HG02870 (cell line): ENCODE data around the gene TMEM134.

Experiments
- ATAC-seq: cut with Tn5 transposase; IDR thresholded peaks from one replicate; pipeline ENCODE4 v1.9.1; 2021; ENCODE audit warnings: mild to moderate bottlenecking, moderate library complexity; ENCODE audit not compliant: unreplicated experiment

Gene TMEM134

DNA sequence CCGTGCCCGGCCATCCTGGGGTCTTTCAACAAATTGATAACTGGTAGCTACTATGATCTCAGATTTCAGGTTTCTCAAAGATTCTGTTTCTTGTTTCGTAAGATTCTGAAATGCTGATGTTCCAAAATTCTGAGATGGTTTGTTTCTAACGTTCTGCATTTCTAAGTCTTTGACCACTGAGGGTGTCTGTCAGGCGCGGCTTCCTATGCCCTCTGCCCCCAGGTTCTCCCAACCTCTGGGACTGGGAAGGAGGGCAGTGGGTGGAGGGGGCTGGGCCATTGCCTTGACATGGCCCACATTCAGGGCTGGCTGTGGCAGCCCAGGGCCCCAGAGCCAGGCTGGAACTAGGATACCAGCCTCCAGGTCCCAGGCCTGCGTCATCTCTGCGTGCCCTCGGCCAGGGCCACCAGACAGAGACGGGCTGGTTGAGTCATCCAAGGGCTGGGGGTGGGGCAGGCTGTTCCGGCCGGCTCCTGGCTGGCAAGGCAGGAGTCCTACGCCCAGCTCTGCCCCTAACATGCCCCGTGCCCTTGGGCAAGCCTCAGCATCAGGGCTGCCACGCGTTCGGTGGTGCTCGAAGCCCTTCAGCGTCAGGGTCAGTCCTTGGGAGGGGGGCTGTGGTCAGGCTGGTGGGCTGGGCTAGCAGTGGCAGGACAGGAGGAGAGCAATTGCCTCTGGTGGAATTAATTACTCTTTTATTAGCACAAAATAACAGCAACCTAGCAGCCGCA lies 5.2 kb downstream of the TMEM134 start:
- ATAC-seq: no peak

DNA sequence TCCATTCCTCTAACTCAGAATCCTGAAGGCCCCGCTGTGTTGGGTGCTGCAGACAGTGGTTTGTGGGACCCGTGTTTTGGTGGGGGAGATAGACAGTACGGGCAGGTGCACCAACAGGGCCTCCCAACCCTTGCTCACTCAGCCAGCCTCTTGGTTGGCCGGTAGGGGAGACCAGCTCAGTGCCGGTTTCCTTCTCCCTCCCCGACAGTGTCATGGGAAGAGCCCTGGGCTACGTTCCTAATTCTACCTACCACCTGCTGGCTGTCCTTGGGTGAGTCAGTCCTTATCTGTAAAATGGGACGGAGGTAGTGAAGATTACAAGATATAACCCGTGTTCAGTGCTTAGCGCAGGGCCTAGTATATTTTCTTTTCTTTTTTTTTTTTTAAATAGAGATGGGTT lies 5.9 kb downstream of the TMEM134 start:
- ATAC-seq: no peak

DNA sequence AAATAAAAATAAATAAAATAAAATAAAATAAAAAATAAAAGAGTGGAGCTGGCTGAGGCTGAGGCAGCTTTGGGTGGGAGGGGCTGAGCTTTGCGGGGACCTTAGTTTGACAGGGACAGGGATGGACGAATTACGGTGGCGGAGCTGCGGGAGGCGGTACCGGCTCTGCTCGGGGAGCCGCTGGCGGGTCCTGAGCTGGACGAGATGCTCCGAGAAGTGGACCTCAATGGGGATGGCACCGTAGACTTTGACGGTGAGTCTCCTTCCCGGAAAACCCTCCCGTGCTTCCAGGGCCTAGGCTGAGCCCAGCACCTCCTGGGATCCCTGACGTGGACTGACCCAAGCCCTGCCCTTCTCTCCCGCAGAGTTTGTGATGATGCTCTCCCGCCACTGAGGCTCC lies 10.8 kb downstream of the TMEM134 start:
- ATAC-seq: no peak

DNA sequence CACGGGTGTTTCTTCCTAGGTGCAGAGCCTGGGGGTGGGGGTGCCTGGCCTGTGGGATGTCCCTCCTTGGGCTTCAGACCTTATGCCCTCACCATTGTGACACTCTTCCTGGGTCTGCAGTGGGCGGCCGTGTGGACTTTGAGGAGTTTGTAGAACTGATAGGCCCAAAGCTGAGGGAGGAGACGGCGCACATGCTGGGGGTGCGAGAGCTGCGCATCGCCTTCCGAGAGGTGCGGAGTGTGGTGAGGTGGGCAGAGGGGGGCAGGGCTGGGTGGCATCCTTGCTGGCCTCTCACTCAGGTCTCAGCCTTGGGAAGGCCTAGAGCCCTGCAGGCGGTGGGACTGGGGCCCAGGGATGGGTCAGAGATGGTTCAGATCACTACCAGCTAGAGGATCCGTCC lies 11.6 kb downstream of the TMEM134 start:
- no peak for ATAC-seq

DNA sequence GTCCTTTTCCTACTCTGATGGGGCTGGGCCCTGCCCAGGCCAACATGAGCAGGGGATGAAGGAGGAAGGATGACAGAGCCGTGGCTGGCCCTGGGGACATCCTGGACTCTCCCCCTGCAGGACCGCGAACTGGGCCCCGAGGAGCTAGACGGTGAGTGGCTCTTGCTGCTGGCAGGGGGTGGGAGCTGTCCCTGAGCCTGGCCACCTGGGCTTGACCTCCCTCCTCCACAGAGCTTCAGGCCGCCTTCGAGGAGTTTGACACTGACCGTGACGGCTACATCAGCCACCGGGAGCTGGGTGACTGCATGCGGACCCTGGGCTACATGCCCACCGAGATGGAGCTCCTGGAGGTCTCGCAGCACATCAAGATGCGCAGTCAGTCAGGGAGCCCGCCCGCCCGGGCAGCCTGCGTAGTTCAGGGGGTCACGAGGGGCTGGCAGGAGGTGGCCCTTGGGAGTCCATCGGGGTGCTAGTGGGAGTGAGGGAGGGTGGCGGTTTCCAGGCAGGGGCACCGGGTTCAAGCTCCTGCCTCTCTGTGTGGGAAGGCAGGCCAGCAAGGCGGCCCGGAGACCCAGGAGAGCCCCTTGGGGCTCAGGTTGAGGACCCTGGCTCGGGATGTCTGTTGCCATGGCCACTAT lies 12.9 kb downstream of the TMEM134 start:
- ATAC-seq: no peak

DNA sequence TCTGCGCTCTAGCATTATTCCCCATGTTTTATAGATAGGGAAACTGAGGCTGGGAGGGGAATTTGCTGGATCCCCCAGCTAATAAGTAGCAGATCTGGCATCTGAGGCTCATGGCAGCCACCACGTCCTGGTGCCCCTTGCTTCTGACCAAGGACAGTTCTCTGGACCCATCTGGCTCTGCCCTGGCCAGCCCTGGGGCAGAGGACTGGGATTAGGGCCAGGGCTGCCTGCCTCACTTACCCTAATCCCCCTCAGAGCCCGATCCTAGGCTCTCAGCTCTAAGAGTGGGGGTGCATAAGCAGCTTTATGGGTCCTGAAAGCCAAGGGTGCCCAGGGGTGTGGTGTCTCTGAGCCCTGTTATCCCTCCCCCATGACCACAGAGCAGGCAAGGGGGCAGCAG lies 14.0 kb downstream of the TMEM134 start, which contains the start of gene CABP4:
Gene CABP4 (plus strand): TSS at position 301 of the 400 bp plus-strand sequence. CDS start 70 bp downstream, at position 371.
- no peak for ATAC-seq

DNA sequence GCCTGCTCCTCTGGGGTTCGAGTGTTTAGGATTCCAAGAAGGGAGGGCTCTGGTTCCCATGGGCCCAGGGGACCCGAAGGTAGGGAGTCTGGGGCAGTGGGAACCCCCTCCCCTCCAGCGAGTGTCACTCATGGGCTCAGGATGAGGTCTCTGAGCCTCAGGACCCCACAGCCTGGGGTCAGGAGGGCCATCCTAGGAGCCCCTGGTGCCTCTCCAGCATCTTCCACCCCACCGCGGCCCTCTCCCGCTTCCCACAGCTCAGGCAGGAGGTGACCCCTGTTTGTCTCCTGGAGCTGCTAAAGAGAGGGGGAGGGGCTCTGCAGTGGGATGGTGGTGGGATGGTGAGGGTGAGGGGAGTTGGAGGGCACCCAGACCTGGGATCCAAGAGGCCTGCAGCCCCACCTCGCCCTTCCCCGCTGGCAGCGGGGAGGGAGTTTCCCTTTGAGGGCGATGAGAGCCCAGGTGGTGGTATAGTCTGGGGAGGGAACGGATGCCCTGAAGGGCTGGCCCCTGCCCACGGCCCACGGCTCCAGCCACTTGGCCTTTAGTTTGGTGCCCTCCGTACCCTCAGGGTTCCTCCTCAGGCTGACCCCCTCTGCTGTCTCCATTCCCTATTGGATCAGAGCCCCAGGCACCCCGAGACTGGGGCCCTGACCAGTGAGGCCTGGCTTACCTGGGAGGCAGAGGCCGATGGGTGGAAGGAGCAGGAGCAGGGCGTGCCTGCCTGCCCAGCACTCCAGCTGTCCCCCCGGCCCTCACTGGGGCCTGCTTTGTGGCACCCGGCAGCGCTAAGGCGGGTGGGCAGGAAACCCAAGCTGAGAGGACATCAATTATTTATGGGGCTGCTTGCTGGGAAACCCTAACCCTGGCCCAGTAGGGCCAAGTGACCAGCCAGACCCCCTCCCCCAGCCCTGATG lies 15.0 kb downstream of the TMEM134 start:
- ATAC-seq: no peak

DNA sequence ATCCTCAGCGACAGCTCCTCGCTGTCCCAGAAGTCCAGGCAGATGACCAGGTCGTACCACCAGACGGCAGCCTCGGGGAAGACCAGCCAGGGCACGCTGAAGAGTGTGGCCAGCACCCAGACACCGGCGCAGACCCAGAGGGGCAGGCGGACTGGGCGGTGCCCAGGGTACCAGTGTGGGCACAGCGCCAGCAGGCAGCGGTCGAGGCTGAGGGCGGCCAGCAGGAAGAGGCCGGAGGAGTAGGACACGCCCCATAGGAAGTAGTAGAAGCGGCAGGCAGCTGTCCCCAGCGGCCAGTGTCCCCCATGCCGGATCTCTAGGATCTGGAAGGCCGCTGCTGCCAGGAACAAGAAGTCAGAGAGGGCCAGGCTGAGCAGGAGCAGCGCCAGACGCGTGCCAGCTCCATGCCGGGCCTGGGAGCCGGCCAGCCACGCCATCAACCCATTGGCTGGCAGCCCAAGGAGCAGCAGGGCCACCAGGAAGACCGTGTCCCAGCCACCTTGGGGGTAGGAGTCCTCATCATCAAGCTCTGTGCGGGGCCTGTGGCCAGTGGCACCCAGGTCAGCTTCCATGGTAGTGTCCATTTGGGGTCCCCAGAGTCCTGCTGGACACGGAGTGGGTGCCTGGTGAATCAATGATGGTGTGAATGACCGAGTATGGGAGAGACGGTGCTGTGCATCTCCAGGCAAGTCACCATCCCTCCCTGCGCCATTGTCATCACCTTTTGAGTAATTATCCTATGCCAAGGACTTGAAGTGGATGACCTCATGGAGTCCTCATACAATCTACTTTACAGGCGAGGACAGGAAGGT lies 16.7 kb downstream of the TMEM134 start, which contains the start of gene GPR152:
Gene GPR152 (minus strand): TSS at position 589 of the 812 bp plus-strand sequence. CDS start 5 bp downstream, at position 584.
- no peak for ATAC-seq

DNA sequence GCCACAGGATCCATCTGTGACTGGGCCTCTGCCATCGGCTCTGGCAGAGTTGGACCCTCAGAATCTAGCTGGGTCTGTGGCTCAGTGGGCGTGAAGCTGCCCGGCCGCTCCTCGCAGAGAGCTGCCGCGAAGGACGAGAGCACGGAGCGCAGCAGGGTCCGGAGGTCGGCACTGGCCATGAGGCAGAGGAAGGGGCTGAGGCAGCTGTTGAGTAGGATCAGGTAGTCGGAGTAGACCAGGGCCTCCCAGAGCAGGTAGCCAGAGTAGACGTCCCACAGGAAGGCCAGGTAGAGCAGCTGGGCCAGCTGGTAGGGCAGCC lies 17.4 kb downstream of the TMEM134 start:
- no peak for ATAC-seq

DNA sequence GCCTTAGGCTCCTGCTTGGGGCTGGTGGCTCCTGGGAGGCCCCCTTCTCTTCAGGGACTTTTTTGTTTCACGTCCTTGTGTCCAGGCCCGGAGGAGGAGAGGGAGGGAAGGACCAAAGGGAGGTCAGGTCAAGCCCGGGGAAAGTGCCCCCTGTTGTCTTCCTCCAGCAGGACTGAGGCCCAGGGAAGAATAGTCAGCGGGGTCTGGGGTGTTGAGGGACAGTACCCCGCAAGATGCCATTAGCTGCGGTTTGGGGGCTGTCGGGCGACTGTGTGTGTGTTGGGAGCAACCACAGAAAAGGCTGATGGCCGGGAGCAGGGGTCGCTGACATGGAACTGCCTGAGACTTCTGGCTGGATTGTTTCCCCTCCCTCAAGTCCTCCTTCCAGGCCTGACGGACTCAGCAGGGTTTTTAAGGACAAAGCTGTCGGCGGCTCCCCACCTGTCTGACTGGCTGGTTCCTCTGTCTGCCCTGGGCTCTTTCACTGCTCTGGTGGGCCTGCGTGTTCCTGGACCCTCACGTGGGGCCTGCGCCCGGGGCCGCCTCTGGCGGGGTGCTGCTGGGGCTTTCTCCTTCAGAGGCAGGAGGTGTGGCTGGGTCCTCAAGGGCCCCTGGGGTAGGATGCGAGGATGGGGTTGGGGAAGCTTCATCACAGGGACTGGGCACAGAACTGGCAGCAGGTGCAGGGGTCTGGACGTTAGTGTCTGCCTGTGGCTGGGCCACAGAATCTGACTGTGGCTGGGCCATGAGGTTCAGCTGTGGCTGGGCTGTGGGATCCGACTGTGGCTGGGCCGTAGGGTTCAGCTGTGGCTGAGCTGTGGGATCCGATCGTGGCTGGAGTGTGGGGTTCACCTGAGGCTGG lies 18.0 kb downstream of the TMEM134 start:
- ATAC-seq: no peak

DNA sequence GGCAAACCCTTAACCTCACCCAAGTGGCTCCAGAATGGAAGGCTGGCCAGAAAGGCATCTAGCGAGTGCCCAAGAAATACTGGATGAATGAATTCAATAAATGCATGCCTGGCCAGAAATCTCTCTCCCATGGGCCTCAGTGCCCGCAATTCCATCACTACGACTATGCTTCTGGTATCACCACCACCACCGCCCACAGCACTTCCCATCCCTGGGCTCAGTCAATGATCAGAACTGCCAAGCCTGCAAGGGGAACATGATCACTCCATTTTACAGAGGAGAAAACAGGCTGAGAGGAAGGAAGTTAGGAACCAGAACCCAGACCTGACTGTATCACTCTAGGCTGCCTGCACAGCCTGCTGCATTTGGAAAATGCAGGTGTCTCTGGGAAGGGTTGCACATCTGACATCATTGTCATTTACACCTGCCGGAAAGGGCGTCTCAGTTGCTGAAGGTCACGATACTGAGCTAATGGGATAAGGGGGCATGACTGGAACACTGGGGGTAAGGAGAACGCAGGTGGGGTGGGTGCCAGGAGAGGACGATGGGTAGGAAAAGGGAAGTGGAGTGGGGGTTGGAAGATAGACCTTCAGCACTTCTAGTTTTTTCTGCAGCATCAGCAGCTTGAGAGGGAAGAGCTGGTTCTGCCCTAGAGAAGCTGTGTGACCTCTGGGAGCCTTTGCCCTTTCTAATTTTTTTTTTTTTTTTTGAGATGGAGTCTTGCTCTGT lies 19.8 kb downstream of the TMEM134 start:
- no peak for ATAC-seq

DNA sequence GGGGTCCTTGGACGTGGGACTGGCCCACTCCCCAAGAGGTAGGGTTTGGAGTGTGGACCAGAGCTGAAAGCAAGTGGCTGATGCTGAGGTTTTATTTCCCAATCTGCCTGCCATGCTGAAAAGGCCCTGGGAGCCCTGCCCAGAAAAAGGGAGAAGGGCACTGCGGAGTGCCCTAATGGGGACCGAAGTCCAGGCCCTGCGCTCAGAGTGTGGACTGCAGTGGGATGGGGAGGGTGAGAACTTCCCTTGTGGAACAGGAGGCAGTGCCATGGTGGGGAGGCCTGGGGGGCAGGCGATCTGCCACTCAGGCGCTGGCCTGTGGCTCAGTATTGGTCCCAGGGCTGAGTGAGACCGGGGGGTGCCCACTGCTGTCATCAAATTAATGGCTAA lies 20.8 kb downstream of the TMEM134 start:
- ATAC-seq: no peak

DNA sequence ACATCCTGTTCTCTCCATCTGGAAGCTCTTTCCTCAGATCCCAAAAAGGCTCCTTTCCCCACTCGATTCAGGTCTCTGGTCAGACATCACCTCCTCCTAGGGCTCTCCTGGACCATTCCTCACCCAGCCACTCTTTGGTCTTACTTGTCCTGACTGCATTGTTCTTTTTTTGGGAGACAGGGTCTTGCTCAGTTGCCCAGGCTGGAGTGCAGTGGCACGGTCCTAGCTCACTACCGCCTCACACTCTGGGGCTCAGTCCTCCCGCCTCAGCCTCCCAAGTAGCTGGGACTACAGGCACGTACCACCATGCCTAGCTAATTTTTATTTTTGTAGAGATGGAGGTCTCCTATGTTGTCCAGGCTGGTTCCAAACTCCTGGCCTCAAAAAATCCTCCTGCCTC lies 23.5 kb downstream of the TMEM134 start:
- ATAC-seq: no peak

DNA sequence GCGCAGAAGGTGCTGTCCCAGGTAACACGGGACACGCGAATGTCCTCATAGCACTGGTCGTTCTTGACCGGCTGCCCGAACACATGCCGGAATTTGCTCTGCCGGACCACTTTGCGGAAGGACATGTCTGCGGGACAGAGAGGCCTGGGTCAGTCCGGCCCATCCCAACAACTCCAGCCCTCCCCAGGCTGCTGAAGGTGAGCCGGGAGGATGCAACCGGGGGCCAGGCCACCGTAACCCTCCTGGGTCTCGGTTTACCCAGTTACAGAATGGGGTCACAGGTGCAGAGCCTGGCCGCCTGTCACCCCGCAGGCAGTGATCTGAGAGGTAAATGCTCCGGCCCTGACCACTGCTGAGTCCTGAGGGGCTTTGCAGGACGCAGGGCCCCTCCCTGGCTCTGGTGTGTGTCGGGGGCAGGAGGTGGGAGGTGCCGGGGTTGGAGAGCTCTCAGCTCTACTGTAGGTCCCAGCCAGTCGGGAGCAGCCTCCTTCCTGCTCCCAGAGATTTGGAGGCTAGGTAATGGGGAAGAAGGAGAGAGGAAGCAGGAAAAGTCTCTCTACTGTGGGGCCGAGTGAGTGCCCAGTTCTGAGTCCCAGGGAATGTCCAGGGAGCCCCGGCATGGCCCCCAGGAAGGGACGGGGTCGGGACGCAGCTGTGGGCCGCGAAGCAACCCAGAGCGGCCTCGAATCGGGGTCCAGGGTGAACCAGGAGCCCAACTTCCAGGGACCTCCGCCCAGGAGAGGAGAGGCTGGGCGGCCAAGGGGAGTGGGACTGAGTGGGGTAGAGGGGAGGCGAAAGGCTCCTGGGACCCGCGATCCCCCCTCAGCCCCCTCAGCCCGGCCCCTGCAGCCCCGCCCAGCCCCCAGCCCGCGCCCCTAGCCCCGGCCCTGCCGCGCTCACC lies 26.3 kb downstream of the TMEM134 start:
- no peak for ATAC-seq

DNA sequence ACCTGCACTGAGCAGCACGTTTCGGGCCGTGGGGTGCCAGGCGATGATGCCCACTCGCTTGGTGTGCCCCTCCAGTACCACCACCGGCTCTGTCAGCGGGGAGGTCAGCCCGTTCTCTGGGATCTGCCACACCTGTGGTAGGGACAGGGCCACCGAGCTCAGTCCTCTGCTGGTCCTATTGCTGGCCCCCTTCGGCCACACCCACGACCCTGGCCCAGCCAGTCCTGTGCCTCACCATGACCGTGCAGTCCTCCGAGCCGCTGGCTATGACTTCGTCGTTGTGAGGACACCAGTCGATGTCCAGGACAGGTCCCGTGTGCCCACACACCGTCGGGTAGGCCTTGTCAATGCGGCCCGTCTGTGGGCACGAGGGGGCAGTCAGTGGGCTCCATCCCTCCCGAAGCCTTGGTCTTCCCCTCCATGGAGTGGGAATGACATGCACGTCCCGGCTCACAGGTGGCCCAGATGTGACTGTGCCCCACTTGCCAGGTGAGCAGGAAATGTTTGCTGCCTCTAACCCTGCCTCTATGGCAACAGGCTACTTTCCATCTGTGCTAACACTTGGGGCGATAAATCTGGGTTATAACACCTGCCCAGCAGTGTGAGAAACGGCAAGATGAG lies 27.2 kb downstream of the TMEM134 start:
- no peak for ATAC-seq

DNA sequence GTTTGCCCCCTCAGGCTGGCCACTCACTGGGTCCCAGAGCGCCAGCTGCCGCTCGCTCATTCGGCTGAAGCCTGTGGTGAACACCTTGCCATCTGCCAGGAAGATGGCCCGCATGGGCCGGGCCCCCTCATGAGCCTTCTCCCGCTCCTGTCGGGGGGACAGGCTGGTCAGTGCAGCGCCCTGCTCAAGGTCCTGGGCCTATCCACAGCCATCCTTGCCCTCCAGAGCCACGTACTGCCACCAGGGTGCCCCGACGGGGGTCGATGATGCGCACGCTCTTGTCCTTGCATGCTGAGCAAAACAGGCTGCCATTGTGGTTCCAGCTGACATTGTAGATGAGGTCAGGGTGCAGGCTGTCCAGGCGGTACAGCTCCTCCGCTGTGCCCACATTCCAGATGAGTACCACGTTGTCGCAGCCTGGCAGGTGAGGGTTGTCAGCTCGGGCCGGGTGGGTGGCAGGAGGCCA lies 27.9 kb downstream of the TMEM134 start:
- ATAC-seq: no peak

DNA sequence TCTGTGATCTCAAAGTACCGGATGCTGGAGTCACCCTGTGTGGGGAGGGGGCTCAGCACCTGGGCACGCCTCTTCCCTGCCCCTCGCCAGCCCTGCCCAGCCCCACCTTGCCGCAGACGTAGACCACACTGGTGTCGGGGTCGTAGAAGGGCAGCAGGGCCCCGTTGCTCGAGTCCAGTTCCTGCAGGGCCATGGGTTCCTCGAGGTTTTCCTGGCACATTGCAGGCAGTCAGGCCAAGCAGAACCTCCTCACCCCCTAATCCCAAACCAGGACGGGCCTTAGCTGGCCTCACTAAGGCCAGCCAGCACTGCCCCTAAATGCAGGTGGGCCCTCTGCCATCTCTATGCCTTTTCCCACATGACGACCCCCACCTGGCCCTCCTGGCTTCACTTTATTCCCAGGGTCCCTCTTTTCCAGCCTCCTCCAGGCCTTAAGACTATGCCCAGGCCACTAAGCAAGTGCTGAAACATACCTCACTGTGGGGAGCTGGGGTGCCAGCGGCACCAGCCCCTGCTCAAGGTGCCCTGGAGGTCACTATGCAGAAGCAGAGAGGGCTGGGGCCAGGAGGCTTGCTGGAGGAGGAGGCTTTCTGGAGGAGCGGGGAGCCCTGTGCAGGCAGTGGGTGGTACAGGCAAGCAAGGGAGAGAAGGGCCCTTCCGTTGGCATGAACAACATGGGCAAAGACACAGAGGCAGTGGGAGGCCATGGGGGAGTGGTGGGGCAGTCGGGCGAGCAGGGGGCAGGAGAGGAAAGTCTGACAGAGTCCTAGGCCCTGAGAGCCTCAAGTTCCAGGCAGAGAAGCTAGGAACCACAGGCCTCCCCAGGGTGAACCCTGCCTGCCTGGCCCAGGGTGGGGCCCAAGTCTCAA lies 28.6 kb downstream of the TMEM134 start:
- no peak for ATAC-seq
